Nucleus accumbens (tissue), 56 donors: ENCODE measurements around the gene AHNAK2.

ENCODE experiments used
- DNase-seq, 56 donors: peaks; one replicate each; lab custom pipeline; 2025; lab: John Stamatoyannopoulos, UW

AHNAK2 gene

DNA sequence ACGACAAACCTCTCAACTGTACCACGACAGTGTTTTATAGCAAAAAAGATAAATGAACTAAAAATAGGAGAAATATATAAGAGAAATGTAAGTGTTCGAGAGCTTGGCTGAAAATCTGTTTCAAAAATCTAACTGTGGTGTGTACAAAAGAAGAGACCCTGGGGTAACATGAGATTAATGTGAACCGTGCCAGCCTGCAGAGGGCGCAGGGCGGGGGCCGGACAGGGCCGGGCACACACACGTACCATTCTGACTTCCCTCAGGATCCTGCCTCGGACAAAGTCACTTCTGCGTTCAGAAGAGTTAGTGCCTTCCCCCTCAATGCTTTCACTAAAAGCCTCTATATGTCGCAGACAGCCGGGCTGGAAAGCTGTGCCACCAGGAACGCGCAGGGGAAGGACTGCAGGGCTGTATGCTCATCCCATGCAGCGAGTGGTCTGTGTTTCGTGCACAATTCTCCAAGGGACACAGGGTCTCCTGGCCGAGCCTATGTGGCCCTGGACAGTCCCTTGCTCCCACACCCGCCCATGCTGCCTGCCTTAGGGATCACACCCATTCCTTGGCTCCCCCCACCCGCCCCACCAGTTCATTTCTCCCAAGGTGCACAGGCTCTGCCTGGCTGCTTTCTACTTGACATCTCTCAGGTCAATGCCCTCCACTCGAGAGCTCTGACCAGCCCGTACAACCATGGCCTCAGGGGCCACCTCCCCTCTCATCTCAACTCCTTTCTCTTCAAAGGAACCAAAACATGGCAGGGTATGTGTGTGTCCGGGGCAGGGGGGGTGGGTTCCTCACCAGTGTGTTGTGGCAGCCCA is 34.2 kb upstream of the AHNAK2 start:
- peak in 1 of 56 donors; percentile 18 for DNase-seq

DNA sequence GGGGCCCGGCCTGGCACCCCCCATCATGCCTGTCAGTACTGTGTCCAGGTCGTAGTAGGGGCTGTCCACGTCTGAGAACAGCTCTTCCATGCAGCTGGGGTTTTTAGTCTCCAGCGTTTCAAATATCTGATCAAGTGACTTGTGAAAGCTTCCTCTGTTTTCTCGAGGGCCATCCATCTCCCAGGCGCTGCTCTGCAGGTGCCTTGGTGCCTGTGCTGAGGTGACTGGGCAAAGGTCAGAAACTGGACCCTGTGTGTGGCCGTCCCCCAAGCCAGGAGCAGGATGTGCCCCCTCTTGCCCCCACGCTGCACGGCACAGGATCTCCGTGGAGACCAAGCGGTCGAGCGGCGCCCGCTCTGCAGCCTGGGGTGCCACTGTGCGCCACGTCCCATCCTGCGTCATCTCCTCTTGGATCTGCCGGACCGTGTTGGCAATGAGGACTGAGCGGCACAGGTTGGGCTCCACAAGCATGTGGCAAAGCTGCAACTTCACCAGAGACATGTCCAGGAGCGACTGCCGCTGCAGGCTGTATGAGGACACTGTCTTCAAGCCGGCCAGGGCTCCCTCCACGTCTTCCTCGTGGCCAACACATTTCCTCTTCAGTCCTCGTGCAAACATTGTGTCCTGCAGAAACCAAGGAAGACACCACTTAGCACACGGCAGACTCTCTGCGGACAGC is 33.3 kb upstream of the AHNAK2 start:
- no peak for DNase-seq

DNA sequence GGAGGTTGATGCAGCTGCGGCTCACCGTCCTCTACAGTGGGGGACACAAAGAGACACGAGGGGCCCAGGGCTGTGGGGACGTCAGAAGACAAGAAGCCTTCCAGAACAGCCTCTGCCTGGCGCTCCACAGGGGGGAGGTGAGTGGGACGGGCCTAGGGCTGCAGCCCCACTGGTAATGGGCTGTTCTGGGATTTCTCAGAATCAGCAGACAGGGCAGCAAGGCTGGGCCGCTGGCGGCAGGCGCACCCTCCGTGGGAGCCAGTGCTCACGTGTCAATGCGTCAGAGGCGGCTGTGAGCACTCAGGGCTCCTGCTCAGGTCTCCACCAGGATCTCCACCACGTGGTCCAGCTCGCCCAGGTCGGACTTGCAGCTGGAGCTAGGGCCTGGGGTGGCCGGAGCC is 32.7 kb upstream of the AHNAK2 start:
- no peak for DNase-seq

DNA sequence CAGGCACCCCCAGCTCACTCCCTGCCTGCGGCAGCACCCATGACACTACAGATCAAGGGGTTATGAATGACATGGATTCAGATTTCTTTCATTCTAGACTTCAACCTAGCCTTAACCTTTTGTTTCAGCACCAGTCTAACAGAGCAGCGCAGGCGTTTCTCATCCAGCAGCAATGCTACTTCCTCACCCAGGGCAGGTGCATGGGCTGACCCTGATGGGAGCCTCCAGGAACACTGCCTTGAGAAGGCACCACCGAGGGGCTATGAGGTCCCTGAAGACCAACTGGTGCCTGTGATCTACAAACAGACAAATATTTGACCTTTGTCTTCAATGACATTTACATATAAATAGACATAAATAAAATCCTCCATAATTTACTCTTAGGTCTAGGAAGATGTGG is 31.9 kb upstream of the AHNAK2 start:
- DNase-seq: no peak

DNA sequence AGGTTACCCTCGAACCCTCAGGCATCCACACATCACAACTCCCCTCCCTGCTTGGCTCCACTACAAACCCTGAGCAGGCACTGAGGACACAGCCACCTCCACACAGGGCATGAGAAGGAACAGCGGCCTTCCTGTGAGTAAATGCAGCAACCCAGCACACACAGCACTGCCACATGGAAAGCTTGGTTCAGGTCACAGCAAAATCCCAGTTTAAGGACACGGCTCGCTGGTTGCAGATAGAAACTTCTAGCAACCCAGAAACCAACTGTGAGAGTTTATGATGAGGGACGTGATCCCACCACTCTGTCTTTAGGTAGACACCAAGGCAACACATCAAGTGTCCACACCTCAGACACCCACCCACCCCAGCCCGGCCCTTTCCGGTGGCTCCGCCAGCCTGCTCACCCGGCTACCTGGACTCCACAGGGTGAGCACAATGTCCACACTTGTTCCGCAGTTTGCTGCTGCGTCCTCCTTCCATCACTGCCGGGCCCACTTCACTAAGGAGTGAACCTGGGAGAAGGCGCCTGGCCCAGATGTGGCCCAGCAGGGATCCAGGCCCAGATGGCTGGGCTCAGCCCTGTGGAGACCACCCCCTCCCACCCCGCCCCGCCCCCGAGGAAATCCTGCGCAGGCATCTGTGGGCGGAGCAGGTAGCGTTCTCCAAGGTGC is 29.6 kb upstream of the AHNAK2 start:
- DNase-seq: no peak

DNA sequence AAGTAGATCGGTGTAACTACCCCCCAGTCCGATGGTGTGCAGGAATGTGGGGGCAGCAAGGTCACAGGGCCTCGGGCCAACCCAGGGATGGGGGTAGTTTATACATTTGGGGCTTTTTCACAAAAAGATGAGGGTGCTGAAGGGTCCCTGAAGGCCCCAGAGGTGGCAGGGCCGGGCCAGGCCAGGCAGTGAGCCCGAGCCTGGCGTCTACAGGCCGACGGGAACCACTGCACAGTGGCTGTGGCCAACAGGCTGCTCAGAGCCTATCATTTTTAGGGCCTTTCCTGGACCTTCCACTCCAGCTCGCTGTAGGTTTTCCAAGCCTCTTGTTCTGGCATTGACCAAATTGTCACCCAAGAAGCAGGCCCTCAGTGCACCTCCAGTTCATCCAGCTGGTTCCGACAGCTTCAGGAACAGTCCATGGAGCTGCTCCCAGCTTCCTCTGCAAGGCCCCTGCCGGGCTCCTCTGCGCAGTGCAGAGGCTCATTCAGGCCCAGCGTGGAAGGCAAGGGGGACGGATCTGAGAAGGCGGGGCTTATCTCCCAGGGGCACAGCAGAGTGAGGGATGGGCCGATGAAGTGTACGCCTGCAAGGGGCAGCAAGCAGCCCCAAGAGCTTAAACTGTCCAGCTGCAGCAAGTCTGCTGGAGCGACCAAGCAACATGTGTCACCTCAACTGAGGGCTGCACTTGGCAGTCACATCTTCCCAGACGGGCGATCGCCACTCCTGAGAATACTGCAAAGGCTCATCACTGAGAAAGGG is 28.8 kb upstream of the AHNAK2 start:
- DNase-seq: no peak

DNA sequence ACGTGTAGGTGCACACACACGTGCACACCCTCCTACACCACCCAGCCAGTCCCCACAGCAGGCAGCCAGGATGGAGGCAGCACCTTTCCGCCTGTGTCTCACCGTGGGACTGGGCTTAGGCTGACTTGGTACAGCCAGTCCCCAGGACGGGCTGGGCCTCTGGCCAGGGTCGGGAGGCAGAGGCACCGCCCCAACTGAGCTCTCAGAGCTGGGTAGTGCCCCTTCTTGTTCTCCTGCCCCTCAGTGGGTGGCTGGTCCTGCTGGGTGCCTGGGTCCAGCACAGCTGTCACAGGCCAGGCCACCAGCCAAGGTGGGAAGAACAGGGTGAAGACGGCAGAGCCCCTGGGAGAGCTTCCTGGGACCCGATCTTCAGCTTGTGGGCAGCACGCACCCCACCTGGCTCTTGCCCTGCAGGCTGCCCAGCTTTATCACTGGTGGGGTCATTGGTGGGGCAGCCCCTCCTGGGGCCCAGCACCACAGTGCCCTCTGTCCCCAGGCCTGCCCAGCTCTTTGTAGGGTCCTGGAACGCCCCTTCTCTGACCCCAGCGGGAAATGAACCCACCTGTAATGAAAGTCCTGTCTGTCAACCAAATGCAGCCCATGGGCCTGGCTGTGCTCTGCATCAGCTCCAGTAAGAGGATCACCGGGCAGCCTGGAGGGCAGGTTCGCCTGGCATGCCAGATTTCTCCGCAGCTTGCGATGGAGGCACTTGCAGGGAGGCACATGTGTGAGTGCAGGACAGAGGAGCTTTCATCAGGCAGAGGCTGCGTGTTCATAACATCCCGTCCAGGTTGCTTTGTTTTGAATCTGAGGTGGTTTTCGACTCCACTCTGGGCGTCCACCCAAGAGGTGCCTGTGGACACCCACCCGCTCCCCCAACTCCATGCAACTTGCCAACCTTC is 28.0 kb upstream of the AHNAK2 start:
- DNase-seq: no peak

DNA sequence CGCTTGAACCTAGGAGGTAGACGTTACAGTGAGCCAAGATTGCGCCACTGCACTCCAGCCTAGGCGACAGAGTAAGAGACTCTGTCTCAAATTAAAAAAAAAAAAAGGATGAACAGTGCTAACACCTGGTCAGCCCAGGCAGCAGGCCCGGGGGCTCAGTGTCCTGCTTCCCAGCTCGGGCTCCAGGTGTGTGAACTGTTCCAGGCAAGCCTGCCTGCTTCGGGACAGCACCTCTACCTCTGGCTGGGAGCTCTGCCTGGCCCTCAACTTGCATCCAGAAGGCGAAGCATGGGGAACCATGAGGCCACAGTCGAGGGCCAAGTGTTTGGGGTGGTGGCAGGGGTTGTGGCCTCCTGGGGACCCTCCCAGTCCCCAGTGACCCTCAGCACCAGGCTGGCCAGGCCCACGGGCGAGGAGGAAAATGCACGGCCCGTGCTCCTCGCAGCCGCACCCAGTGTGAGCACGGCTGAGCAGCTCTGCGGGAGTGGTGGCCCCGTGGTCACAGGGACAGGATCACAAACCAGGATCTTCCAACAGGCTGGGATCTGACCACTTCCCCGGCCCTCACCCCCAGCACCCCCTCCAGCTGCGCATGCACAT is 27.3 kb upstream of the AHNAK2 start:
- DNase-seq: no peak

DNA sequence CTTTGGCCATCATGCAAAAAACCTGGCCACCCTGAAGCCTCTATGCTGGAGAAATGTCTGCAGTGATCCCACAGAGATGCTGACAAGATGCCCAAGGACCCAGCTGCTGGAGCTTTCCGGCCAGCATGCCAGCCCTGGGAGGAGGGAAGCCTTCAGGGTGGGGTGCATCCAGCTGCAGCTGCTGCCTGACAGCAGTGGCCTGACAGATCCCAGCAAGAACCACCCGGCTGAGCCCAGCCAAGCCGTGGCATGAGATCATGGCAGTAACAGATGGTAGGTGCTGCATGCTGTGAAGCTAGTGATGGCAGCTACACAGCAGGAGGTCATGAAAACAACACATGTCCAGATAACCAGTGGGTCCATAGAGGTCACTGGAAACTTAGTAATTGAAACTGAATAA is 21.2 kb upstream of the AHNAK2 start:
- DNase-seq: no peak

DNA sequence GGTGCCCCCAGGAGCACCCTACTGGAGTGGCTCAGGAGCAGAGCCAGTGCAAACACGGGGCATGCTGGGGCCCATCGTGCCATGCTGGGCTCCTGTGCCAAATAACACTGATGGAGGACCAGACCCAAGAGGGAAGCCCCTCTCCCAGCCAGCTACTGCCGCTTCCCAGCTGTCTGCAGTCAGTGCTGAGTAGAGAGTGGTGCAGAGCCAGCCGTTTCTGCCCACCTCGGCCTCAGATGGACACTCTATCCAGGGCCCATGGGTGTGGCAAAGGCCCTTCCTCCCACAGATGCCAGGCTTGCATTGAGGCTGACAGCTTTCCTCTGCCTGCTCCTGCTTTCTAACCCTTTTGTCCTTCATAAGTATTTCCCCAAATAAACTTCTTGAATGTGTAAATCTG is 20.6 kb upstream of the AHNAK2 start:
- DNase-seq: no peak

DNA sequence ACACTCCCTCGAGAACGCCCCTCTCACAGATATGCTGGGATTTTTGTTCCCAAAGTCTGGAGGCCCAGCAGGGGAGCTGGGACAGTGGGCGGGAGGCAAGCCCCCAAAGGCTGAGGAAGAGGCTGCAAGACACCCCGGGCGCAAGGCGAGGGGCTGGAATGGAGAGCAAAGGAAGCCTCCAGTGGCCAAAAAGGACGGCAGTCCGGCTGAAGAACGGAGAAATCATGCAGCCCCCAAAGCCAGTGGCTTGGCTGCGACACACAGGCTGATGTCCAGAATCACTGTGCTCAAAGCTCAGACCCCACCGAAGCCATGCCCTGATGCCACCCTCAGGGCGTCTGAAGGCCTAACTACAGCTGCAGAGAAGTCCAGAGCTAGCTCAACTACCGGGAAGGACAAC is 18.3 kb upstream of the AHNAK2 start:
- no peak for DNase-seq

DNA sequence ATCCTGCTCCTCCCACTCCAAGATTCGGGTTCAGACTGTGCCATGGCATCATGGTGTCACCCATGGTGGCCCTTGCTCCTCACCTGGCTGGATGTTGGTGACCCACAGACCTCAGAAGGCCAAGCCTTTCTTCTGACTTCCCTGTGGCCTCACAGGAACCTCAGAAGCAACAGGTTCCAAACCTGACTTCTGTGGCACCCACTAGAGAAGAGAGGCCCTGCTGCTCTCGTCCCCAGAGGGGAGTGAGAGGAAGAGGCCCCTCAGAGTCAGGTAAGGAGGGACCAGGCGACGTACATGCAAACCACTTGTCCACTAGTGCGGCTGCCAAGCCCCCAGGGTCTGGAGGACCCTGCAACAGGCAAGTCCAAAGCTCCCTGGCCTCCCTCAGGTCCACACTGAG is 17.9 kb upstream of the AHNAK2 start:
- no peak for DNase-seq

DNA sequence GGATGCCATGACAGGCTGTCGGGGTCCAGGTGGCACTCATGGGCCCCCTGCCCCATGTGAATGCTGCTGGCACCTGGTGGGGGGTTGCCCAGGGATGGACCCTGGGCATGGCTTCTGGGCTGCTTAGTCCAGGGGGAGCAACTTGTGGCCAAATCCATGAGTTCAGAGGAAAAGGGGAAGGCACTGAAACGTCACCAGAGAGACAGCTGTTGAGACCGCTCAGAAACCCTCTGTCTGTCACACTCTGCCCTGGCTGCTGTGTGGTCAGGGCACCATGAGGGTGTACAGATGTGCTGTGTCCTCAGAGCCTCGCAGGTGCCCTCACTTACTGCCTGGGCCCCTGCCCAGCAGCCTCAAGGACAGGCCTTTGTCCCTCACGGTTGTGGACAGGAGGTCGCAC is 16.8 kb upstream of the AHNAK2 start:
- no peak for DNase-seq

DNA sequence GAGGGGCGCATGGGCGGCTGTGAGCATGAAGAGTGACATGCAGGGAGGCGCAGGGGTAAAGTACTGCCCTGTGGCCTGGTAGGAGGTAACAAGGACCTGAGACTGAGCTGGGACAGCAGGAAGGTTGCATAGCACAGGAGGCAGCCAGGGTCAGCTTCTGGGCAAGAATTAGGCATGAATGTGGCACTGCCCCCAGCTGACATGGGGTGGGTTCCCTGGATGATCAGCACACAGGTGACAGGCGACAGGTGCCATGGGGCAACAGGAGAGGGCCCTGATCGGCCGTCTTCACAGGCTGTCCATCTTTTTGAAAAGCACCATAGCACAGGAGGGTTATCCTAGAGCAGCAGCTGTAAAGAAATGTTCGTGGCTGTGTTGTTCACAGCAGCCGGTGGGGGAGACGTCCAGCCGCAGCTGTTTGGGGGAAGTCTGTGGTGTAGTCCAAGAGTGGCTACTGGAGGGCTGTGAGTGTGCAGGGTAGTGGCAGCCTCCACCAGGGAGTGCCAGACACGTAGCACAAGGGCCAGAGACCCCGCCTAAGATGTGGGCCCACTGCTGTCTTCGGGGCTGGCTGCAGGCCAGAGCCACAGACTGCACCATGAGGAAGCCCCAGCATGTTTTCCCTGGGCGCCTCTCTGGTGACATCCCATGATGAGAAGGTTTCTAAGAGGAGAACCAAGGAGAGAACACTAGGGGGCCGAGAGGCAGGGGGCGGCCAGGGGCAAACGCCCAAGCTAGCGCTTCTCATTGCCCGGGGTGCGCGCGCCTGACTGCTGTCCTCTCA is 15.8 kb upstream of the AHNAK2 start:
- no peak for DNase-seq

DNA sequence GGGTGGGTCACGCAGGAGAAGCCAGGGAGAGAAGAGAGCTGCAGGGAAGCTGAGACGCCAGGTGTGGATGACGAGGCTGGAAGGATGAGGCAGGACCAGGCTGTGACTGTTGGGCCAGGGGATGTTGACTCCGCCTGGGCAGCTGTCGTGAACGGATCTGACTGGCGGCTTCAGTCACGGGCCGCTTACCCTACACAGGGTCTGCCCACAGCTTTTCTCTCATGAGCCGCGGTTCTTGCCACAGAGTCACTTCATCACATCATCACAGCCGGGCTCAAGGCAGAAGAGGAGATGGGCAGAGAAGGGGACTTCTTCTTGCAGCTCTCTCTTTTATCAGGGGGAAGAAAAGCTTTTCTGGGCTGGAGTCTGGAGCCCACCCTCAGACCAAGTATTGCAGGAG is 15.1 kb upstream of the AHNAK2 start:
- DNase-seq: no peak

DNA sequence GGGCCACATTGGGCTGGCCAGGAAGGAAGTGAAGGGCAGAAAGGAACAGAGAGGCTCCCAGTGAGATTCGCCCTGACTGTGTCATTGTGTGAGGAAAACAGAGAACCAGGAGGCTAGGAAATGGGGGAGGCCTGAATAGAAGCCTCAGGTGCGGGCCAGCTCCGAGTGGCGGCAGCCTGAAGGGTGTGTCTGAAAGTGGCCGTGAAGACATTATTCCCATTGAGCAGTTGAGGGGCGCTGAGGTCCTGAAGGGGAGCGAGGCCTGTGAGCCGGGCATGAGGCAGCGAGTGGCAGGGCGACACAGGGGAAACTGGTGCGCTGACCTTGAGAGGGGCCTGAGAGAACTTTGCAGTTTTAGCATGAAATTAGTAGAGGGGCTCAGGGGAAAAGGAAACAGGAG is 14.3 kb upstream of the AHNAK2 start:
- no peak for DNase-seq

DNA sequence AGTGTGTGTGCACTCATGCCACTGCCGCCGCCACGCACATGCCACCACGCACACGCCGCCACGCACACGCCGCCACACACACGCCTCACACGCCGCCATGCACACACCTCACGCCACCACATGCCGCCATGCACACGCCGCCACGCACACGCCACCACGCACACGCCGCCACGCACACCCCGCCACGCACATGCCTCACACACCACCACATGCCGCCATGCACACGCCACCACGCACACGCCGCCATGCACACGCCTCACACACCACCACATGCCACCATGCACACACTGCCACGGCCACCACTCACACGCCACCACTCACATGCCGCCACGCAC is 13.7 kb upstream of the AHNAK2 start:
- DNase-seq: no peak

DNA sequence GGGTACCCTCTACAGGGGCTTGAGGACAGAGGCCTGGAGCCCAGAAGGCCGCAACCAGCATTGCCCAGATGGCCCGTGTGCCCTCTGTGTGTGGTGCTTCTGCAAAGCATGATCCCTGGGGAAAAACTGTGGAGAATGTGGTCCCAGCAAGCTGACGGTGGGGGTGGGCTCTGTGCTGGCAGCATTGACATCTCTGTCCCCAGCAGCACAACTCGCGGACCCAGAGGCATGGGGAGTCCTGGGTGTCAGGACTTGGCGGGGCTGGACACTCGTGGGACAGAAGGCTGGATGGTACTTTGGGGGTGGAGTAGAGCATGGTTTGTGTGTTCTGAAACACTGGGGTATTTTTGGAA is 11.8 kb upstream of the AHNAK2 start:
- no peak for DNase-seq
